GM06990 (cell line): ENCODE data around the gene PTPRD.

Experiments used
- DNase-seq: peaks from one replicate; pipeline ENCODE4 v3.0.0-alpha.2; 2011; ENCODE audit not compliant: insufficient read length; ENCODE audit errors: extremely low read depth
- H3K27me3 ChIP-seq: replicated peaks from 2 replicates; pipeline ENCODE4 v1.6.0; 2011; ENCODE audit warnings: low read length; ENCODE audit not compliant: control insufficient read depth, insufficient read depth
- H3K36me3 ChIP-seq: 2 replicates; pipeline ENCODE4 v1.5.1; 2011; ENCODE audit warnings: low read length; ENCODE audit not compliant: control insufficient read depth, insufficient read depth
- H3K4me3 ChIP-seq: replicated peaks from 2 replicates; pipeline ENCODE4 v1.5.1; 2011; ENCODE audit warnings: low read depth, mild to moderate bottlenecking, control low read depth, low read length
- CTCF ChIP-seq: IDR thresholded peaks from 2 replicates; pipeline ENCODE4 v1.5.1; 2011; ENCODE audit warnings: low read length, control low read depth, mild to moderate bottlenecking, inconsistent platforms; ENCODE audit not compliant: insufficient read depth, poor library complexity, severe bottlenecking

Gene PTPRD

GRCh38 chr9:9558907-9559306 is 1053.9 kb downstream of the PTPRD start:
- no peaks in the 10 kb centered on the region for H3K27me3 ChIP-seq
- no peak for TF ChIP-seq CTCF
- no peak overlapping the region for H3K4me3 ChIP-seq
- no peak for DNase-seq
- H3K36me3 ChIP-seq: no peaks in the 10 kb centered on the region

- DNase-seq: no peak
- no peaks in the 10 kb centered on the region for H3K27me3 ChIP-seq
- TF ChIP-seq CTCF: no peak
- H3K36me3 ChIP-seq: no peaks in the 10 kb centered on the region
- no peak overlapping the region for H3K4me3 ChIP-seq
Observed at GRCh38 chr9:9557804-9558334, 1054.9 kb downstream of the PTPRD start.

GRCh38 chr9:9556865-9557803 is 1055.7 kb downstream of the PTPRD start:
- no peak overlapping the region for H3K4me3 ChIP-seq
- no peaks in the 10 kb centered on the region for H3K36me3 ChIP-seq
- no peak for TF ChIP-seq CTCF
- DNase-seq: no peak
- H3K27me3 ChIP-seq: no peaks in the 10 kb centered on the region

- no peaks in the 10 kb centered on the region for H3K27me3 ChIP-seq
- no peak for TF ChIP-seq CTCF
- no peak for DNase-seq
- H3K36me3 ChIP-seq: no peaks in the 10 kb centered on the region
- no peak overlapping the region for H3K4me3 ChIP-seq
Observed at GRCh38 chr9:9552665-9553064, 1060.1 kb downstream of the PTPRD start.

- no peak for TF ChIP-seq CTCF
- H3K27me3 ChIP-seq: no peaks in the 10 kb centered on the region
- H3K36me3 ChIP-seq: no peaks in the 10 kb centered on the region
- DNase-seq: no peak
- H3K4me3 ChIP-seq: no peak overlapping the region
Observed at GRCh38 chr9:9538766-9539165, 1074.0 kb downstream of the PTPRD start.

- no peak overlapping the region for H3K4me3 ChIP-seq
- H3K36me3 ChIP-seq: no peaks in the 10 kb centered on the region
- H3K27me3 ChIP-seq: no peaks in the 10 kb centered on the region
- no peak for TF ChIP-seq CTCF
- DNase-seq: no peak
Observed at GRCh38 chr9:9538356-9538755, 1074.4 kb downstream of the PTPRD start.
